ENCODE measurements around the gene NEB.
"Not testable (repeated sequence)": the region's sequence is repeated elsewhere in the genome, so short reads cannot be mapped to it uniquely, and the experiment has no call there.

The NEB gene

DNA sequence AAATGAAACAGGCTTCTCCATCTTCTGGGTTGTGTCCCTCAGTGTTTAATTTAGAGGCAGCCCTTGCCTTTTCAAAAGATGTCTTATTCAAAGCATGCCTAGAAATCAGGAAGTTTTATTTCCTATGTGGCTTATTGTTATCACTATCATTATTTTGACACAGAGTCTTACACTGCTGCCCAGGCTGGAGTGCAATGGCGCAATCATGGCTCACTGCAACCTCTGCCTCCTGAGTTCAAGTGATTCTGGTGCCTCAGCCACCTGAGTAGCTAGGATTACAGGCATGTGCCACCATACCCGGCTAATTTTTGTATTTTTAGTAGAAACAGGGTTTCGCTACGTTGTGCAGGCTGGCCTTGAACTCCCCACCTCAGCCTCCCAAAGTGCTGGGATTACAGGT is 87.8 kb downstream of the NEB start:
- not testable (repeated sequence) for DNase-seq

DNA sequence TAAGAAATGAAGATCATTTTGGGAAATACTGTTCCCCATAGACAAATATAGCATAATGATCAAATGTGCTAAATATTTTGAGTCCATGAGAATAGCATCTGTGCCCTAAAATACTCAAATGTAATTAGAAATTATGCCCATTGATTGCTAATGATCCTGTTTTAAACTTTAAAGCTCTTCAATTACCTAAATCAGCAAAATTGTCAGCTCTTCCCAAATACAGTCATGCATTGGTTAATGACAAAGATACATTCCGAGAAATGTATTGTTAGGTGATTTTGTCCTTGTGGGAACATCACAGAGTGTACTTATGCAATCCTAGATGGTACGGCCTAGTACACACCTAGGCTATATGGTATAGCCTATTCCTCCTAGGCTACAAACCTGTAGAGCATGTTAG is 89.7 kb downstream of the NEB start:
- DNase-seq, result no peak

DNA sequence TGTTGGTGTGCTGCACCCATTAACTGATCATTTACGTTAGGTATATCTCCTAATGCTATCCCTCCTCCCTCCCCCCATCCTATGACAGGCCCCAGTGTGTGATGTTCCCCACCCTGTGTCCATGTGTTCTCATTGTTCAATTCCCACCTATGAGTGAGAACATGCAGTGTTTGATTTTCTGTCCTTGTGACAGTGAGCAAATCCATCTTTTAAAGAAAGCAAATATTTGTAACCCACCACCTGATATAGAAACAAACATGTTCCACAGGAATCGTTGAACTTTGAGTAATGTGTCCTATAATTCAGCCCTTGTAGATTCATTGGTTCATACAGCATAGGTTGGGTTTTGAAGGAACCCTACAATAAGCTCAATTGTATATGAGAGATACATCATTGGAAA is 92.4 kb downstream of the NEB start:
- not testable (repeated sequence) for DNase-seq

DNA sequence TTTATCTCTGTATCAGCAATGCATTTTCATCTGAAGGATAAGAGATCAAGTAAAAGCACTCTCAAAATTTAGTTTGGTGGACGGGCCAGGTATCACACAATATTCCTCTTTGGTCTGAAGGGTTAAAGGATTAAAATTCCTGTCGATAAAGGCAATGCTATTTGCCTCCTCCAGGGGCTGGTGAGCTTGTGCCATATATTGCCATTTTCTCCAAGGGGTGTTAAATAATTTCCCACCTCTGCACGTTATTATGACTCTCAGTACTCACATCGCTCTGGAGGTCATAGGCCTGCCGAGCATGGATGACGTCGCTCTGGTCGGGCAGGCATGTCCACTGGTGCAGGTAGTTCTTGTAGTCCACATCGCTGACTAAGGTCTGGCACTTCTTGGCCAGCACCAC is 94.2 kb downstream of the NEB start:
- no peak for DNase-seq

DNA sequence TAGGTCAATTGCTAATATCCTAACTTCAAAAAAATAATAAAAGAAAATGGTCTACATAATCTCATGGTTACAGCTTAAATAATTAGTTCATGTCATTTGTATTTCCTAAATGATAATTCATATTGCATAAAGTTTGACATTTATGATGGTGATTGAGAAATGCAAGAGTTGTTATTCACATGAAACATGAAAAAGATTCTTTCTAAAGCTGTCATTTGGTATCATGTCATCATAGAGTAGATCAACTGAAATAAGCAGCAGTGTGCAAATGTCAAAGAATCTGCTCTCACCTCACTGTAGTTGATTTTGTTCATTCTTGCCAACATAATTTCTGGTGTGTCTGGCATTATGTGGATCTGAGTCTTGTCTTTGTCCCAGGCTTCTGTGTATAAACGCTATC is 95.3 kb downstream of the NEB start:
- no peak for DNase-seq

DNA sequence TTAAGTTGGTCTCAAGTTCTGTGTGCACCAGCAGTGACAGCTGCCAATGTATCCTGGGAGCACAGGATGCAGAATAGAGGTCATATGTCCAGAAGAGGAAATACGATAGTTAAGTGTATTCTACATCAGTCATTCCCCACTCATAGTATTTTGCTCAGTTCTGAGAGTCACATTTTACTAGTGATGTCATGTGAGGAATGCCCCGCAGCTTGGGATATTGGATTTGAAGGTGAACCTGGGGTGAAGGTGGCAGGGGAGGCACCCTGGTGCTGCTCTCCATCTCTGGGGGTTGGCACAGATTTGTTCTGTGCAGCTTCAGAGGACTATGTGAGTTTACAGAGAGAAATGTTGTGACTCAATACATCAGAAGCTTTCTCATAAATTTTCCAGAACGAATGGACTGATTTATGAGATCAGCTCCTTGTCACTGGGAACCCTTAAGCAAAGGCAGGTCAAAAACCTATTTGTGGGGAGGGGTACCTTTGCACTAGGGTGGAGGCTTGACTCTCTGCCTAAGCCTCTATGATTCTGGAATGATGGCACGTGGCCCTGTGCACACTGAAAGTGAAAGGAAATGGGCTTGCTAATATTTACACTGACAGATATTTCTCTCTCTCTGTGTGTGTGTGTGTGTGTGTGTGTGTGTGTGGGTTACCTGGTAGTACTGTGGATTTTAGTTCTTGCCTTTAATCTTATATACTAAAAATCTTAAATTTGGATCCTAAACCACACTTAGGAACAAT is 95.9 kb downstream of the NEB start:
- DNase-seq, result peak; percentile 29 to 31

DNA sequence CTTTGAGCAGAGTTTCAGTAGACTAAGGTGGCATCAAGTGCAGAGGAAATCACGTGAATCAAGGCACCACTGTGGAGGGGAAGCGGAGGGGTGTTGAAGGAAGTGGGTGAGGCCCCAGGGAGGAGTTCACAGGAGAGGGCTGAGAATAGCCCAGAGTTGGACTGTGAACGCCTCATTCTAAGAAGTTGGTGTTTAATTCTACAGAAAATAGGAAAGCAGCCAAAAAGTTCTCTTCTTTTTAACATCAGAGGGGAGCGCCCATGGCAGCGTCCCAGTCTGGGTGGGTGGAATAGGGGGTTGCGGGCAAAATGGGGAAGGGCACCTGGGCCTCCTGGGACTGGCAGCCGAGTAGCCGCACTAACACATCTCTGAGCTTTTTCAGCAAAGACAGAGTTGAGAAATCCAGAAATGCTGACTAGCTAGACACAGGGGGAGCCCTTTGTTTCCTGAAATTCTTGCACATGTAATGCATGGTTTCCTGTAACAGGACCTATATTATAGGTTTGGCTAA is 97.0 kb downstream of the NEB start:
- DNase-seq, result peak; percentile 41 to 54

DNA sequence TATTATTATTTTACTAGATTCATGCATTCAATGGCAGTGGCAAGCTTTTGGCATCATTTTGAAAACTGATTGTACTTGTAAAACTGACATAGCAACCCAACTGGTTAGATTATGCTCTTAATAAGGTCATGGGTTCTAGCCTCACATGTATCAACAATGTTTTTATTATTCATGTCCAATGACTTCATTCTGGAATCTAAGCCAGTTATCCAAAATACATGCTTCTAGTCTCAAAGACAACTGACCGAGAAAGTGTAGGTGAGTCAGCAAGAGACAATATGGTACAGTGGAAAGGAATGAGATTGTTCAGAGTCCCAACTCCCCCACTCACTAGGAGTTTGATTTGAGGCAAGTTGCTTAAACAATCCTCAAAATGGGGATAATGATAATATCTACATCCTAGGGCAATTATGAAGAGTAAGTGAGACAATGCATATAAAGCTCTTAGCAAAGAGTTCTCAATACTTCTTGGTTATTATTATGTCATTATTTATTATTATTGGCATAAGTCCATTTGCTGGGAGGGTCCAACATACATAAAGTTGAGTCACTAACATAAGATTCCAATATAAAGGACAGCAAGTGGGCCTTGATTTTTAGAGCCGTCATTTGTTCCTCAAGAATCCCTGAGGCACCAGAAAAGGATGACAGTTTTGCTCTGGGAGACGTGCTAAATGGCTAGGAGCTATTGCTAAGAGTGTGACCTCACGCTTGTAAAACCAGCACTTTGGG is 99.4 kb downstream of the NEB start:
- no peak for DNase-seq

DNA sequence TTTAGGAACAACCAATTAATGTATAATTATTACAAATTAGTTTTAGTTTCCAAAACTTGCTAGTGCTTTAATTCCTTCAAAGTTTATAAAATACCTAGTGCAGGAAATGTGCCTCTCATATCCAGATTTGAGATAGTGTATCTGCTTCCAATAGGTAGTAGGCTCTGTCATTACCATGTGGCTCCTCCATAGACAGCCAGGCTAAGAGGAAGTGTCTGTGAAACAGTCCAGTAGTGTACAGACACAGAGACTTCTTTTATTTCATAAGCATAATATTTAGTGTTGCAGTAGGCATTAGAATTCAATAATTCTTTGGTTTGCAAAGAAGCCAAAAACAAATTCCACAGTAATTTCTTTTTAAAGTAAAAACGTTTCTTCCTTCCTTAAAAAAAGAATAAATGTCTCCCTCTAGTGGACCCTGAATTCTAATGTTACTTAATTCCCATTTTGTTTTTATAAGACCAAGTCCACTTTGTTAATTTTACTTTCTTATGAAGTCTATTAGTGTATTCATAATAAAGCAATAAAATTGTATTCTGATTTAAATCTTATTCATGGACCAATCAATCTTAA is 101.2 kb downstream of the NEB start:
- DNase-seq, result no peak

DNA sequence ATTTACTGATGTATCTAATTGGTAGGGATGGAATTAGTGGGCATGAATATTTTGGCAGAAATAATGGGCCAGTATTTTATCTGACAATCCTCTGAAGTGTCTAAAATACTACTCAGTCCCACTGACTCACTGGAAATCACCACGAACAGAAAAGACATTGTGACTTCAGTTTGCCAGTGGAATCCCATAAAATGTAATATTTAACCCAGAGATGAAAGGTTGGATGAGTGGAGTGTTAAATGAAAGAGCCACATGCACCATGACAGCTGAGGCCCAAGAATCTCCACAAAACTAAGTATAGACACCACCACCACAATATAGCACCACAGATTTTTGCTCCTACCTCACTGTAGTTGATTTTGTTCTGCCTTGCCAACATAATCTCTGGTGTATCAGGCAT is 103.9 kb downstream of the NEB start:
- DNase-seq, result no peak

DNA sequence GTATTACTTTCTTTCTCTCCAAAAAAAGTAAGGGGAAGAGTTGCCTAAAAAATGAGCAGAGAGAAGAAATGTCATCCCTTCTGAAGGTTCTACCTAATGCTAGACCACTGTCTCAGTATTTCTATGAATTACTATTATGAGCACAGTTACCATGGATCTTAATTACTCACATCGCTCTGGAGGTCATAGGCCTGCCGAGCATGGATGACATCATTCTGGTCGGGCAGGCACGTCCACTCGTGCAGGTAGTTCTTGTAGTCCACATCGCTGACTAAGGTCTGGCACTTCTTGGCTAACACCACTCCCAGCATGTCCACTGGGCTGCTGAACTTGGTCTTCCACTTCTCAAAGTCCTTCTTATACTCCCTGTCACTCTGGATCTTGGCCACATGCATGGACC is 106.9 kb downstream of the NEB start:
- DNase-seq, result no peak

DNA sequence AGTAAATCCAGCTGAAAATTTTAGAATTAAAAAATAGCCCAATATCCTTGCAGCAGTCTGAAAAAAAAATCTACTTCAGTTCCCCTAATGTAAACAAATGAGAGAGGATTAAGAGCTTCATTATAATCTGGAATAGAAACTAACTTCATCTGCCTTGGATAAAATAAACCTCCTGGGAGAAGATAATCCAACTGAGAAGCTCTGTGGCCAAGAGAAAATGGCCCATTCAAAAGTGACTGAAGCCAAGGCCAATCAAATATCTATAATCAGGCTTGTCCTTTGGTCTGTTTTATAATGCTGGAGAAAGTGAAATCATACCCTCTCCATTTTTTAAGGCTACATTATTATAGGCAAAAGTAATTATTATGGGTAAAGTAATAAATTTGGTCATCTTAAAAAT is 110.0 kb downstream of the NEB start:
- DNase-seq, result no peak

DNA sequence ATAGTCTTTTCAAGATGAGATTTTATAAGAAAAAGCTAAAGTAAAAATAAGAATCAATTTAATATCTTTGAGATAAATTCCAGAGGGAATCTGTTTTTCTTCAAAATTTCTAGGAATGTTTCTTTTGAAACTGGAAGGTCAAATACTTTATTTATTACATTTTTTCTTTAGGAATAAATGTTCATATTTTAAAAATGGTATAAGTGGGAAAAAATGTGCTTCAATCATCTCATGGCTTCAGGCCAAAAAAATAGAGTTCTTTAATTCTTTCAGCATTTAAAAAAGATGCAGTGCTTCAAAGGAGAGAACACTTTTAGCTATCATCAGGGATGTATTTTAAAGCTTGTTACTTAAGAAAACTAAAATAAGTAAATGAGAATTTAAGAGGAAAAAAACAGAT is 110.6 kb downstream of the NEB start:
- DNase-seq, result no peak

DNA sequence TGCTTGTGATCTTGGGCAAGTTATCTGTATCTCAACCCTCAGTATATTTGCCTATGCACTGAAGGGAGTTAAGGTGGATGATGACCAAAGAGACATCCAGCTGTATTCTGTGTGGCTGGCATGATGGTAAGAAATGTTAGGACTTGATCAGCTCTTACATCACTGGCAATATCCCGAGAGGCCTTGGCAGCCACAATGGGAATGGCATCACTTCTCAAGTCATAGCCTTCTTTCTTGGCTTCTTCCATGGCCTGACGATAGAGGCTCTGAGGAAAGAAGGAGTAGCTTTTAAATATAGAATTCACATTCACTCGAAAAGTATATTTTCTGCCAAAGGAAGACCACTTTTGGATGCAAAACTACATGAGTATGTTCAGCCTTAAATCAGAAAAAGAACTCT is 113.5 kb downstream of the NEB start:
- DNase-seq, result no peak

DNA sequence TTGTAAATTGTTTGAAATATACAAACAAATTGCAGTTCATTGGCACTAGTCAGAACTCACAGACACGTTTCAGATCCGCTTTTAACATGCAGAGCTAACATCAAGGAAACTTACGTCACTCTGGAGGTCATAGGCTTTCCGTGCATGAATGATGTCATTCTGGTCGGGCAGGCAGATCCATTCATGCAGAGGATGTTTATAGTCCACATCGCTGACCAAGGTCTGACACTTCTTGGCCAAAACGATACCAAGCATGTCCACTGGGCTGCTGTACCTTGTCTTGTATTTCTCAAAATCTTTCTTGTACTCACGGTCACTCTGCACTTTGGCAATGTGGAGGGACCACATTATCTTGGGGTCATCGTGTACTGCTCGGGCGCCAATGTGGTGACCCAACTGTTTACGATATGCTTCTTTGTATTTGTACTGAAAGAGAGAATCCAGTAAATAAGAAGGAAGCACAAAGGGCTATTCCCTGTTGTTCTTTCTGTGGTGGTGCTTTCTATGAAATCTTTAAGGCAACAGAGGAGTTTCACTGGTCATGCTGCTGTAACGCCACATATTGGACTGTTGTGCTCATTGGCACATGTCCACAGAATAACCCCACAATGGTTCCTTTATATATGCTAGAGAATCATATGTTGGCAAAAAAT is 114.8 kb downstream of the NEB start:
- DNase-seq, result no peak

DNA sequence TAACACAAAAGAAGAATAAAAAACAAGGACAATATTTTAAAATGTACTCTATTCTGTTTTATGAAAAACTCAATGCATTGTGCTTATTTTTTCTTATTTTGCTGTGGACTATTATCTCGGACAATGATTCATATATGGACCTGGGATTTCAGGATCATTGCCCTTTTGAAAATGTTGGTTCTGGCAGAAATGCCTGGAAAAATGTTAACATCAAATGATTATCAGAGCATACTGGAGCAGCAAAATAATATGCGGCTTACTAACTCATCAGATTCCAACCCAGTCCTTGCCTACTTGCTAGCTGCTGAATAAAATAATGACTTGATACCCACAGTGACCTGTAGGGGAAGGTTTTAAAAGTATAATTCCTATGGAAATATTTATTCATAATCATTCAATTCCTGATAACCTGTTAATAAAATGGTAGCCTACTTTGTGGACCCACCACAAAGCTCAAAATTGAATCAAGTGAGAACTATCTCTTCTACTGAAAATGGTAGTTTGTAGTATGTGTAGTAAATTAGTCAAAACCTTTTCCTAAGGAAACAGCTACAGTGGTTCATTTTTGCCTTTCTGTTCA is 117.4 kb downstream of the NEB start:
- DNase-seq, result no peak

DNA sequence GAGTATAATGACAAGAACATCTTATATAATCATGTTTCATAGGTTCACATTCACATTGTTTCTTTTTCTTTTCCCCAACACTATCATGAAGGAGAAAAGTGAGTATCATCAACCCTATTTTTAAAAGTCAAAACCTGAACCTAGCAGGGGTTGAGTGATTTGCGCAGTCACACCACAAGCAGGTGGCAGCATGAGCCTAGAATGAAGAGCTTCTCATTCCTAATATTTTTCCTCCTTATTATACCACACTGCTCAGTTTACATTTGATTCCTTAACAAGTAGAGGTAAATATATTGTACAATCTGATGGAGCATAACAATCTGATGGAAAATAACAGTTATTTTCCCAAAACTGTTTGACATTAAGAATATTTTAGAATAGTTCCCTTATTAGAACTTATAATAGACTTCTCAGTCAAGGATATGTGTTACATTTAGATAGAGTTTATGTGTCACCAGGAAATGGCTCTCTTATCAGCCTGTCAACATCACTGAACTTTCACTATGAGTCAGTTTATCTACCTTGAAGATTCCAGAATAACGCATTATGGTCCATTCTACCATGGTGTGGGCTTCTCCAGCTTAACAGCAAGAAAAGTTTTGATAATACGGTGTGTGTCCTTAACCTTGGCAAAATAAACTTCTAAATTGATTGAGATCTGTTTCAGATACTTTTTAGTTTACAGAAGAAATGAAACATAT is 119.5 kb downstream of the NEB start:
- no peak for DNase-seq

DNA sequence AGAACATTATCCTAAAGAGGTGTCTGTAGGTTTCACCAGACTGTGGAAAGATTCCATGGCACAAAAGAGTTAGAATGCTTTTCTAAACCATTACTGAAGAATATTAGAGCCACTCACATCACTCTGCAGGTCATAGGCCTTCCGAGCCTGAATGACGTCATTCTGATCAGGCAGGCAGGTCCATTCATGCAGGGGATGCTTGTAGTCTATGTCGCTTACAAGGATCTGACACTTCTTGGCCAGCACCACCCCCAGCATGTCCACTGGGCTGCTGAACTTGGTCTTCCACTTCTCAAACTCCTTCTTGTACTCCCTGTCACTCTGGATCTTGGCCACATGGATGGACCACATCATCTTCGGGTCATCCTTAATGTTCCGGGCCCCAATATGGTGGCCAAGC is 120.1 kb downstream of the NEB start:
- no peak for DNase-seq

DNA sequence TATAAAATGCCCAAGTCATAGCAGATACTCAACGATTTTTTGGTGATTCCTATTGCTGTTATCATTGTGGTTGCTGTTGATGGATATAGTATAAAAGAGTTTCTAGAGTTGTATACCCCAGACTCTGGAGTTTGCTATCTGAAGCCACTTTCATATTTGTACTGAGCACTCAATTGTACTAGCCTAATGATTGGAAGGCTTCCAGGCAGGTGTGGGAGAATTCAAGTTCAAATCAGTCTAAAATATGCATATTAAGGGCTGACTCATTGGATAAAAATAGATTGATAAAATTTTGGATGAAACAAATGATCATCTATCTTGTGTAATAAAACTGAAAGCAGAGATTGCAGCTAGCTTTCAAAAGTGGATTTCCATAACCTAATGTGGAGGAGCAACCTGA is 122.9 kb downstream of the NEB start:
- no peak for DNase-seq

DNA sequence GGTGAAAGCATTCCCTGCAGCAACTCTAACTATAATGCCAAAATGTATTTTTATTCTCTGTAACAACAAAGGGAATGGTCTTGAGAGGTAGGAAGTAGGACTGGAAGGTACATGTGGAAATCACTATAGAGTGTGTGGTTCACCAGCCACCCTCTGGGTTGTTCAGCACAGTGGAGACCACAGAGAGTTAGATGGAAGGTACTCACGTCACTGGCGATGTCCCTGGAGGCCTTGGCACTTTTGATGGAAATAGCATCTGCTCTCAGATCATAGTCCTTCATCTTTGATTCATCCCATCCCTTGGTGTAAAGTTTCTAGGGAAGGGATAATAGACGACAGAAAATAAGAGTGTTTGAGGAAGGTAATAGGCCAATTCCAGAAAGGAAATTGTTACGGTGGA is 124.0 kb downstream of the NEB start:
- no peak for DNase-seq

DNA sequence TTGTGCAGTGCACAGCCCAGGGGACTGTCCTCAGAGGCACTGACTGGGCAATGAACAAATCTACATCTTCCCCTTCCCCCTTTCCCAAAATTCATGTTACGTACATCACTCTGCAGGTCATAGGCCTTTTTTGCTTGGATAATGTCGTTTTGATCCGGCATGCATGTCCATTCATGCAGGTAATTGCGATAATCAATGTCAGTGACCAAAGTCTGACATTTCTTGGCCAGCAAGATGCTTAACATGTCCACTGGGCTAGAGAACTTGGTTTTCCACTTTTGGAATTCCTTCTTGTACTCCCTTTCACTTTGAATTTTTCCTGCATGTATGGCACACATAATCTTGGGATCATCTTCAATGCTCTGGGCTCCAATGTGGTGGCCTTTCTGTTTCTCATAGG is 124.6 kb downstream of the NEB start:
- DNase-seq, result no peak

Measured in activated T-cell treated with anti-CD3 and anti-CD28 coated beads, Interleukin-2, amount 50 U/mL, for 48 hours (primary cell).